Esophagus squamous epithelium (tissue), 4 donors: ENCODE data around the gene UPP2.

ENCODE experiments used
- CTCF ChIP-seq, 6 experiments: fragments of 450-650 bp in 4 of 6; fragments of 200-600 bp in 2 of 6; sonication (generic) in 2 of 6; IDR thresholded peaks; one replicate each; pipeline ENCODE4 v1.5.1; 2016 to 2019; ENCODE audit warnings: antibody characterized with exemption in 6 of 6, mild to moderate bottlenecking in 4 of 6, moderate library complexity in 4 of 6
- POLR2A ChIP-seq, 4 donors: fragments of 450-650 bp; IDR thresholded peaks; one replicate each; pipeline ENCODE4 v1.6.1; 2017; ENCODE audit warnings: antibody characterized with exemption in 4 of 4, mild to moderate bottlenecking in 4 of 4, moderate library complexity in 3 of 4

GRCh38 chr2:158120664-158121641 lies 19.3 kb downstream of the UPP2 start:
- TF ChIP-seq CTCF (IDR thresholded peaks at IDR 0.05): no peak
- TF ChIP-seq POLR2A (IDR thresholded peaks at IDR 0.05): no peak
